Gastroesophageal sphincter (tissue), 3 donors: ENCODE results near the gene GATC.

ENCODE experiments used
- CTCF ChIP-seq, 4 experiments: fragments of 200-600 bp in 2 of 4; fragments of 450-650 bp in 2 of 4; sonication (generic) in 1 of 4; IDR thresholded peaks; one replicate each; pipeline ENCODE4 v1.5.1; 2017 to 2019; ENCODE audit warnings: antibody characterized with exemption in 4 of 4, mild to moderate bottlenecking in 2 of 4, moderate library complexity in 2 of 4
- POLR2A ChIP-seq, 2 donors: fragments of 450-650 bp; IDR thresholded peaks; one replicate each; pipeline ENCODE4 v1.6.1; 2017; ENCODE audit warnings: antibody characterized with exemption in 2 of 2, mild to moderate bottlenecking in 2 of 2, moderate library complexity in 1 of 2
- POLR2AphosphoS5 ChIP-seq: sonication (generic); formaldehyde crosslinking; IDR thresholded peaks from one replicate; pipeline ENCODE4 v1.6.1; 2017; ENCODE audit warnings: antibody characterized with exemption

GRCh38 chr12:120467439-120467838, 21.2 kb downstream of the GATC start:
- TF ChIP-seq CTCF (IDR thresholded peaks at IDR 0.05) (no peak), POLR2AphosphoS5 (no peak), POLR2A (IDR thresholded peaks at IDR 0.05) (no peak)
